DLD1 (cell line): Measurements from ENCODE around the gene BLMH.
"Not testable (repeated sequence)": the region's sequence is repeated elsewhere in the genome, so short reads cannot be mapped to it uniquely, and the experiment has no call there.

Source experiments
- in situ Hi-C: cut with HindIII; loops from 2 replicates; pipeline ENCODE4 v1.10.0; 2017; ENCODE audit warnings: low sequenced_read_pairs

The BLMH gene

DNA sequence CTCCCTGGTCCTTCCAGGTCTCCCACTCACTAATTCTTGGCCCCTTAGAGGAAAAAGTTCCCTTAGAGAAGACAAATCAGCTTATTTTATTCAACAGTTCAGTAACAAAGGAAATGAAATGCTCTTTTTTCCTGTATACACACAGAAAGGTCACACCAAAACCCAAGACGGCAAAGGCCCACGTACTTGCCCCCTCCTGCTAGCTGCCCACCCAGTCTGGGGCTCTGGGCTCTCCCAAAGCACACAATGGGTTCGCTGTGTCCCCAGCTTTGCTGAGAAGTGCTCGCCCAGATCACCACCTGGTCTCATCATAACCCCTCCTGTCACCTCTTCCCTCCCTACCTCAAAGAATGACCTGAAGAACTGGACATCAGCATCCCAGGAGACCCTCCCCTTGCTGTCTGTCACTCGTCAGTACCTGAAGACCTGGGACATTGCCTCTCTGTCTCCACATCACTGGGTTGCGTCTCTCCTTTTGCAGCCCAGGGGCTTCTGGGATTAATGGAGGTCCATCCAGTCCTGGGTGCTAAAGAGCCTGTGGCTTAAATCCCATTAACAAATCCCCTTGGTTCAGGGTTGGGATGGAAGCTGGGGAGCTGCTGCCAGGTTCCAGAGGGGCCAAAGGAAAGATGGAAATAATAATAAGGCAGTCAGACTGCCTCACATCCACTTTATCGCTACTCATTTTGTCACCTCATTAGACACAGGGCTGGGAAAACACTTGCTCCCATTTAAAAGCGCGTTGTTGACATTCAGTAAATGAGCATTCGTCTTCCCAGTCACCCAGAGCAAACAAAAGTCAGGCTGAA lies 59.5 kb downstream of the BLMH start:
- in situ Hi-C loops: no loop called here

DNA sequence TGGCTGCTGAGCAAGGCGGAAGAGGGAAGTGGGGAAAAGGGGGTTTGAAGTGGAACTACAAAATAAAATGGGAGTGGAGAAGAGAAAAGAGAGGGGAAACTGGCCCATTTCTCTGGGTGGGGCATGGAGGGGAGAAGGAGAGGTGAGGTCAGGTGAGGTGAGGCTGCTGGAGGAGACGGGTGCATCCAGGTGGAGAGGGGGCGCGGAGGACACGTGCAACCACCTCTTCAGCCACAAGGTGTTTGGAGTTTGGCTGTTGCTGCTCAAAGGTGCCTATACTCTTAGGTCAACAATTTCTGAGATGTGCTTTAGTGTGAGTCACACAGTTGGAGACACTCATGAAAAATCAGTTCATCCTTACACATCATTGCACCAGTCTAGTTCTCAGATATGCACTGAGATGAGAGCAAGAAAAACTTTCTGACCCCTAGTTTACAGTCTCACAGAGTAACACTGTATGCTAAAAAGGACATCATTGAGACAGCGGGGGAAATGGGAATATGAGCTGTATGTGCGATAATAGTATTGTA lies 61.1 kb downstream of the BLMH start:
- in situ Hi-C loops: no loop called here

DNA sequence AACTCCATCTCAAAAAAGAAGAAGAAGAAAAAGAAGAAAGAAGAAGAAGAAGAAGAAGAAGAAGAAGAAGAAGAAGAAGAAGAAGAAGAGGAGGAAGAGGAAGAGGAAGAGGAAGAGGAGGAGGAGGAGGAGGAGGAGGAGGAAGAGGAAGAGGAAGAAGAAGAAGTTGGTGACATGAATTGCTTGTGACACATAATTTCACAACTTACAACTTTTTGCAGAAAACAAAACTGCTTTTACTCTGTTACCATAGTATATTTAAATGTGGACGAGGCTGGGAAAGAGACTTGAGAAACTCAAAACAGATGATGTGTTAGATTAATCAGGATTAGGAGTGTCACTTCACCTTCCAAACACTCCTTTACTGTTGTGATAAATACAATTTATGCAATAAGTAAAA lies 61.7 kb downstream of the BLMH start:
- in situ Hi-C loops: not testable (repeated sequence)

DNA sequence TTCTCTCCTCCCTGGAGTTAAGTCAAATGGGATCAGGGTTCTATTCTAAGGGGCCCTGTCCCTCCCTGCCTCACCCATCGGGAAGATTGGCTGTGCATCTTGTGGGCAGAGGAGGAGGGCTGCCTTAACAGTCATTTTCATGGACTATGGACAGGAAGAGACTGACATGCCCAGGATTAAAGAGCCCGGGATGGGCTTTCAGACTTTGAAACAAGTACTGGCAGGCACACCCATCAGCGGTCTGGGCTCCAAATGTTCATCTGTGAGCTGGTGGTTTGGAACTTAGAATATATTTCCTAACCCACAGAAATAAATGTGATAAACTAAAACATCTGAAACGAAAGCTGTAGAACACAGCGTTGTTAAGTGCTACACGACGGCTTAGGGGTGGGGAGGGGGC lies 62.7 kb downstream of the BLMH start:
- in situ Hi-C loops: no loop called here

DNA sequence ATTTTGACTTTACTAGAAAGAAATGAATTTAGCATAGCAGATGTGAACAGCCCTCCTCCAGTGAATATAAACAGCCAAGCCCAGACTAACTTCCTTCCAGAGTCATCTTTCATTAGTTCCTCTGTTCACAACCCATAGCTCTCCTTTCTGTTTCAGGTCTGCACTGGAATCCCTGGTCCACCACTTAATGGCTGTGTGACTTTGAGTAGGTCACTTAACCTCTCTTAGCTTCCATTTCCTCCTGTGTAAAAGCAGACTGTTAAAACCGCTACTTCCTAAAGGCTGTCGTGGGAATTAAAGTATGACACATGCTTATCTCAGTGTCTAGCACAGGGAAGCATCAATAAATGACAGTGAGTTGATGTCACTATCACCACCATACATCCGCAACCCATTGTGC lies 63.7 kb downstream of the BLMH start:
- in situ Hi-C loops: no loop called here

DNA sequence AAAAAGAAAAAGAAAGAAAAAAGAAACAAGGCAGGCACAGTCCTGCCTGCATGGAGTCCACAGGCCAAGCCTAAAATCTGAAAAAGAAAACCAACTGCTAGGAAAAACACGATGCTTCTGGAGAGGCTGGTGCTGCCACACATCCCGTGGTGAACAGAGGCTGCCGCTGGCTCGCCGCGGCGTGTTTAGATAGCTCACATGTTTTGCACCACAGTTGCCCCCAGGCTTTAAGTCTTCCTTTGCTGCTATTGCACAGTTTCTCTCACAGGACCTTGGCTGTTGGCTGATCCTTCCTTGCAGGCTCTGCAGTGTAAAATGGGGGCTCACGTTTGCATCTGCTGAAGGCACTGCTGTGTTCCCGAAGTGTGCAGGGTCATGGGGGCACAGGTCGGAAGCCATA lies 64.9 kb downstream of the BLMH start:
- in situ Hi-C loops: no loop called here

DNA sequence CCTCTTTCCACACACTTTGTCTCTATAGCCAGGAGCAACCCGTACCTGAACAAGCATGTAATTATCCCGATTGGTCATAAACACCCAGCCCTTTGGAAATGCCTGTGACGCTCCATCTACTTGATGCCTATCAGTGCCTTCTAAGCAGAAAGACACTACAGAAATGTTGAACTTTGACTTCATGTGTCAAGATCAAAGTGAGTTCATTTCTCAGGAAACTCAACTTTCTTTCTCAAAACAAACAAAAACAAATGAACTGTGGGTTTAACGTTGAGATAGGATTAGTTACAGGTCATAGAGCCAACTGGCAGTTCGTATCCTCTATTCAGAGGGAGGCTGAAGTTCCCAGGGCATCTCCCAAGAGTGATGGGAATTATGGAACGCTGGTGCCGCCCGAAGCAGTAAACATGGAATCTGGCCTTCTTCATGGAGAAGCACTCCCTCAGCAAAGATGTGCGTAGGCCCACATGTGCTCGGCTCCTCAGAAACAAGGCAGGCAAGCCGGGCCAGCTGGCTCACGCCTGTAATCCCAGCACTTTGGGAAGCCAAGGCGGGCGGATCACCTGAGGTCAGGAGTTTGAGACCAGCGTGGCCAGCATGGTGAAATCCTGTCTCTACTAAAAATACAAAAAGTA lies 65.7 kb downstream of the BLMH start:
- in situ Hi-C loops: no loop called here

DNA sequence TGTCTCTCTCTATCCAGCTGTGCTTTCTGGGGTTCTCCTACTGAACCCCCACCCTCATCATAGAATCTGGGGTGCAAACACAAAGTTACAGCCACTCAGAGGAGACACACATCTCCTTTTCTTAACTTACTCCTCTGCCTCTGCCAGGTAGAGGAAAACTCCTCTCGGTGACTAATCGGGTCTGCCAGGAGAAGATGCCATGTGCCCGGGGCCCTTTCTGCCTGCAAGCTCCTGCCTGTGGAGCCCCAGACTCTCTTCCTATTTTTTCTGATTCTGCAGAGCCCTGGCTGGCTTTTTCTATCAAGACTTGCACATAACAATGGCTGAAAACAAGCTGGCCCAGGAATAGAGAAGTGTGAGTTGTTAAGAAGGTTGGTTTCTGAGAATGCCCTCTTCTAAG lies 66.6 kb downstream of the BLMH start:
- in situ Hi-C loops: no loop called here

DNA sequence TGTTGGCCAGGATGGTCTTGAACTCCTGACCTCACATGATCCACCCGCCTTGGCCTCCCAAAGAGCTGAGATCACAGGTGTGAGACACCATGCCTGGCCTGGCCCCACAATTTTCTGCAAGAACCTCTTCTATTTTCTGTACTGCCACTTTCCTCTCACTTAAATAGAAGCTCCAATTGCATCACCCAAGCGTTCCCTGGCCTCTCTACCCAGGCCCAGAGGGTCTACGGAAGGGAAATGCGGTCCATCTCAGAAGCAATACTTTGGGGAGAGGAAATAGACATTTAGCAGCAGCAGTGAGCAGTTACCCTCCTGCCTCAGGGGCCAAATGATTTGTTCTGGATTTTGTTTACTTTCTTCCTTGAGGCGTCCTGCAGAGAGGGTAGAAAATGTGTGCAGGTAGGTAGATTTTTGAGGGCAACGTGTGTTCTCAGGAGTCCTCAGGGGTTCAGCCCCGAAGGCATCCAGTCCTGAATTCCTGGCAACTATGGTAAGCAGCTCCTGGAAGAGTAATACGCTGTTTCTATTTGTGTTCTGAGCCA lies 67.3 kb downstream of the BLMH start:
- in situ Hi-C loops: no loop called here

DNA sequence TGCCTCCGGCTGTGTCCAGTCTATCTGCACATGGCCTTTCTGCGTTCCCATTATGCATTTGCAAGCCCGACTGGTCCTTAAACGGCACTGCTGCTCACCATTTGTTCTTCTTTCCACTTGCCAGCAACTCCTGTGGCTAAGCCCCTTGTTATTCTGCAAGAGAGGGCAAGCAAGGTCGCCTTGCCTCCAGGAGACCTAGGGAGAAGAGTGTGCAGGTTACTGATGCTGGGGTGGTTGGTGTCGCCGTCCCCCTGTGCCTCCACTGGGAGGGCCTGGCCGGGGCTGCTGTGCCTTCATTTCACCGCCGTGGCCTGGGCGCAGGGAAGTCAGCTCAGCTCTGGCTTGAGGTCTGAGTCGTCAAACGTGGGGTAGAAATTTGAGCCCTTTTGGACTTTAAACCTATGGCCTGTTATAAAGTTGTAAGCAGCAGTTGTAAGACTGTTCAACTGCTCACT lies 69.0 kb downstream of the BLMH start:
- in situ Hi-C loops: no loop called here

DNA sequence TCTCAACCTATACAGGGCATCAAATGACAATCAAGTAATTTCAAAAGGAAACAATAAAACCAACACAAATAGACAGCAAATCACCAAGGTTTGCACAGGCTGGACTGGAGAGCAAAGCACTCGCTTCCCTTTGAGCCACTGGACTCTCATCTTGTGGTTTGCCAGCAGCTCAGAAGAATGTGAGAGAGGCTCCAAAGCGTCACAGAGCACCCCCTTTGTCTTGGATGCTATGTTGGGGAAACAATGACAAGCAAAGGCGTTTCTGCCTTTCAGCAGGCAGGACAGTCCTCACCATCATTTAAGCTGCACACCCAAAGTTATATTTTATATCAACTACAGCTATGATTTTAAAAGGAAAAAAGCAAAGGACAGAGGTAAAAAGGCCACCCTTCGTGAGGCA lies 69.5 kb downstream of the BLMH start:
- in situ Hi-C loops: no loop called here

DNA sequence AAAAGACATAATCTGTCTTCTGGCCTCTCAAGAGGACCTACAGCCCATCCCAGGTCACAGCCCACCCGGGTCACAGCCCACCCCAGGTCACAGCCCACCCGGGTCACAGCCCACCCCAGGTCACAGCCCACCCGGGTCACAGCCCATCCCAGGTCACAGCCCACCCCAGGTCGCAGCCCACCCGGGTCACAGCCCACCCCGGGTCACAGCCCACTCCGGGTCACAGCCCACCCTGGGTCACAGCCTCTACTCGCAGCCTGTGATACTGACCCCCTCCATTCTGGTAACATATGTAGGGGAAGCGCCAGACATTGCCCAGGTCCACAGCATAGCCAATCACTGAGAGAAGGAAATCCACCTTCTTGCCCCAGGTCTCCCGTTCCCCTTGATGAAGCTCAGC lies 70.4 kb downstream of the BLMH start:
- in situ Hi-C loops: no loop called here

DNA sequence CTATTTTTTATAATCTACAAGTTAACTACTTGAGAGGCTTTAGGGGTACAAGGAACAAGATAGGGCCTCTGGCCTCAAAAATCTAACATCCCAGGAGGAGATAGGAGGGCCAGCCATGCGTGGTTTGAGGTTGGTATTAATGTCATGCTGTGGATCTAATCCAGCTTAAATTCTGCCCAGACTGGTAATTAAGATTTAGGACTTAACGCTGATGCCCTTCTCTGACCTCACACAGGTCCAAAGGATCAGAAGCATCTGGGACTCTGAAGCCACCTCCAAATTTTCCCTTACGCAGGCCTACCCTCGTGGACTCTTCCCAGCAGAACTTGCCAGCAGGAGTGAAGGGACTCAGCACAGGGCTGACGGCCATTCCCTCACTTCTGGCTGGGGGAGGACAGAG lies 71.3 kb downstream of the BLMH start:
- in situ Hi-C loops: no loop called here

DNA sequence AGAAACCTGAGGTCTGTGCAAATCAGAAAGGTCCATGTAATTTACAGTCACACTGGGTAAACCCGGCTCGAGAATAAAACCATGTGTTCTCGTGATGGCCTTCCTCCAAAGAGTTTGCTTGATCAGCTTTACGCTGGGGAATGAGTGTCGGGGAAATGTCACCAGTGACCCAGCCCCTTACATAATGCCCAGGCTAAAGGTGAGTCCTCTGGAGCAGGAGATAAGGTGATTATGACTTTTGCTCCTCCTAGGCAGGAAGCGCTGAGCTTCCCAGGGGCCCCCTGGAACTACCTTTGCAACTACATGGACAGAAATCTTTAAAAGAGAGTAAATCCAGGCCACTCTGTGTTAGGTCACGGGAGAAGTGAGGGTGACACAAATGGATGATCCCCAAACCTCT lies 71.9 kb downstream of the BLMH start:
- in situ Hi-C loops: no loop called here

DNA sequence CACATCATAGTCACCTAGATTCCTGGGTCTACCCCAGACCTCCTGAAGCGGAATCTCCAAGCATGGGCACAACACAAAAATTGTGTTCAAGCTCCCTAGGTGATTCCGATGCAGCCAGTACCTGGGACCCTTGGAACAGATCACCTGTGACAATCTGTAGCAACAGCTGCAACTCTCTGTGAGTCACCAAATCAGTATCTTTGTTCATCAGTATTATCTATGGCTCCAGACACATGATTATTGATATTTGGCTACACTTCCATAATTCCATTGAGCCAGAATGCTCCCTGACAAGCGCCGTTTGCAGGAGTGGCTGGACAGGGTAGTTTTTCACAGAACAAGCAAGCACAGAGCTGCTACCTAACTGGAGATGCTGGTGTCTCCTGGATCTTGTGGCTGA lies 72.4 kb downstream of the BLMH start:
- in situ Hi-C loops: no loop called here

DNA sequence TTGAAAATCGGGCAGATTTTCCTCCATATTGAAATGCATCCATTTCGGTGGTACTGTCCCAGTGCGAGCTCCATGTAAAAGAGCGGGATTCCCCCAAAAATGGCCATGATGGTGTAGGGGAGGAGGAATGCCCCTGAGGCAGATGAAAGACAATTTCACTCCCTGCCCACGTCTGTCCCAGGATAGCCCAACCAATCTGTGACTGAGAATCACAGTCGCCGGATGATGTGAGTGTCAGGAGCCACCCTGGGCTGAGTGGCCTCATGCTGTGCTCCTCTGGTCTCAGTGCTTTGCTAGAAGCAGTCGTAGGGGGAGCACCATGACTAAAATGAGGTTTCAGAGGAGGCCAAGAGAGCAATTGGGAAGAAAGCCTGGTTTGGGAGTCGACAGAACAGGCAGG lies 72.9 kb downstream of the BLMH start:
- in situ Hi-C loops: no loop called here

DNA sequence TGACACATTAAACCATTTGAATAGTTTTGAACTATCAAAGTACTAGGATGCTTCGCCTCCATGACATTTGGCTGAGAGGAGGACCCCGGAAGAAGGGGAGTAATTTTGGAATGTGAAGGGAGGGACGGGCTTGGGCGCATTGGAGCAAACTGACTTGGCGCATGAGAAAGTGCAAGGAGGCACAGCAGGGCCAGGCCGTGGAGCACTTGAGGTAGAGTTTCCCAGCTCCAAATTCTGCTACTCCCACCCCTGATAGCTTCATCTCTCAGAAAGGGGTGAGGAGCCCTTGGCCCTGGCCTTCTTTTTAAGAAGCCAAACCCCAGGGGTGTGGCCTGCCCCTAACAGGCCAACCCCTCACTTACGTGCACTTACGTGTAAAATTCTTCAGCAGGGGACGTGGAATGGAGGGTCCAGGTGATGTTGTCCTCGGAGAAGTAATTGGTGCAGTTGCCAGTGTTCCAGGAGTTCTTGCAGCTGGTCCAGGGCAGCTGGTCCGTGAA lies 73.9 kb downstream of the BLMH start:
- in situ Hi-C loops: no loop called here

DNA sequence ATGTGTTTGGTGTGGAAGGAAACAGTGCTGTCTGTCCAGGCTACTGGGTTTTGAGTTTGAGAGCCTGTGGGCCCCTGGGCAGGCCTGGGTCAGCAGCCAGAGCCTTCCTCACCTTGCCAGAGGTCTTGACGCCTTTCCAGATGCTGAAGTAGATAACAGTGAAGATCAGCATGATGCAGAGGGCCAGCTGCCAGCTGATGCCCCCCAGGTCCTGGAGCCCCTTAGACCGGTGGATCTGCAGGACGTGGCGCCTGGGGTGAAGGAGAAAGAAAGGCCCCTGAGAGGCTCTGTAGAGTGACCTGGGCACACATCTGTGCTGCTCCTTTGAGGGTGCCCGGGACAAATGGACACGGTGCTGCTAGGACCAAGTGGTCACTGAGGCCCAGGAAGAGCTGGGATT lies 74.7 kb downstream of the BLMH start:
- in situ Hi-C loops: no loop called here

DNA sequence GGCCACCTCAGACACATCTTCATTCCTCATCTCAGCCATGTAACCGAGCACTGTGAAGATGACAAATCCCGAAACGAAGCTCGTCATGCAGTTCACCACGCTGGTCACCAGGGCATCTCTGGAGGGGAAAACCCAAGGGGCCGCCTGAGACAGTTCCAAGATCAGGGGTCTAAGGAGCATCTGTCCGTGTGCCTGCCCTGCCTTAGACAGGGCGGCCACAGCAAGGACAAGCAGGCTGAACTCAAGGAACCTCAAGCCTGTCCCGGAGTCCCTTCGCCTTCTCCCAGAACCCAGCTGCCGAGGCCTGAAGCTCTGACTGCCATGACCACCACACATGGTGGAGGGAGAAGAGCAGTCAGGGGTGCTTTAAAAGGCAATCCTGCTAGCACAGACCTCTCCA lies 79.0 kb downstream of the BLMH start:
- in situ Hi-C loops: no loop called here

DNA sequence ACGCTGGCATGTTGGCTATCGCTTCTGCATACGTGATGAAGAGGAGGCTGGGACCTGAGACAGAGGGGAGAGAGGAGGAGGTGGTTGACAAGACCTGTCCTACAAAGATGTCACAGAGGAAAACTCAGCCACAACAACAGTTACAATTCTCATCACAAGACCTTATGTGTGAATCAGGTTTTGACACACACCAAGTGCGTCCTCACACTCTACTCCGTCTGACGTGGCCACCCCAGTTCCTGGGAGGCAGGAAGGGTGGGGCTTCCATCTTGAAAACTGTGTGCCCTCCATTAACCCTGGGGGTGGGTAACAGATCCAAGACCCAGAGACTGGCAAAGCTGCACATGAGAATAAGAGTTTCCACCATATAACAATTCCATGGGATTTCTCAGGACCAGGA lies 80.4 kb downstream of the BLMH start:
- in situ Hi-C loops: no loop called here

DNA sequence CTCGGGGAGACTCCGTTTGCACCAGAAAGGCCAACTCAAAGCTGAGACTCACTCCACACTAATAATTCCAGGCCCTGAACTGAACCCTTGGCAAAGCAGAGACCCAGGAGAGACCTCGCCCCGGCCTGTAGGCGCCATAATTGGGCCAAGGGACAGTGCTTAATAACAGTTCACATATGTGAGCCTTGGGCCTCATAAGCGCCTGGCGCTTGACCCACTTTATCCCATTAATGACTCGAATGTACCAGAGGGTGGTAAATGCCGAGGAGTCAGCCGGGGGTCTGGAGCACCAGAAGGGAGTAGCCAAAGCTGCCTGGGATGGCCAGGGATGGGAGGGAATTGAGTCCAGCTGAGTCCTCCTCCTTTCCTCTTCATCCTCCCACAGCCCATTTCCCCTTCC lies 80.8 kb downstream of the BLMH start:
- in situ Hi-C loops: no loop called here

DNA sequence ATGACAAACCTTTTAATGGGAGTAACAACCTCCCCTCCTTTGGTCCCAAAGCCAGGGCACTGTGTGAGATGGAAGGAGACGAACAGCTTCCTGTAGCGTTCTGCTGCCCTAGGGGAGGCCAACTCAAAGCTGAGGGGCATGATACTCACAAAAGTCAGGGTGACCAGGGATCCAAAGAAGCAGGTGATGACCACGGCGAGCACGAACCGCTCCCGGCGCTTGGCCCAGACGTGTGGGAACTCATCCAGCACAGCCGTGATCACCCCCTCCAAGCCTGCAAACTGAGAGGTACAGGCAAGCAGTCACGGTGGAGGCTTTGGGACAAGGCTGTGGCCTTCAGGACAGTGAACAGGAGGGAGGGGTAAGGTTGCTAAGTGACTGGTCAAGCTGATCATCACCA lies 81.4 kb downstream of the BLMH start:
- in situ Hi-C loops: no loop called here
